Spleen (tissue), 11 donors: ENCODE data around the gene PDIA5. TPM values are rescaled to one million over a fixed set of nuclear protein-coding genes. Genes with fewer than 3 reads are reported as not detected.

Experiments
- DNase-seq: peaks from one replicate; pipeline ENCODE4 v3.0.0-alpha.2; 2020
- H3K27ac ChIP-seq, 8 donors: fragments of 200-600 bp; sonication (generic) in 7 of 8; 1 replicate in 4 of 8; 2 replicates in 4 of 8; pipeline versions ENCODE4 v1.5.0 to v1.8.0; 2016 to 2021; ENCODE audit warnings: inconsistent platforms in 4 of 8, mild to moderate bottlenecking in 4 of 8, moderate library complexity in 1 of 8
- H3K27me3 ChIP-seq, 7 donors: fragments of 200-600 bp; sonication (generic) in 6 of 7; replicated peaks in 1 of 7; 1 replicate in 4 of 7; 2 replicates in 3 of 7; pipeline versions ENCODE4 v1.5.0 to v1.8.0; 2016 to 2021; ENCODE audit warnings: inconsistent platforms in 3 of 7, mild to moderate bottlenecking in 1 of 7
- H3K36me3 ChIP-seq, 6 donors: fragments of 200-600 bp; sonication (generic) in 5 of 6; 1 replicate in 4 of 6; 2 replicates in 2 of 6; pipeline versions ENCODE4 v1.5.0 to v1.8.0; 2016 to 2021; ENCODE audit warnings: inconsistent platforms in 2 of 6
- H3K4me1 ChIP-seq, 6 donors: fragments of 200-600 bp; sonication (generic) in 5 of 6; 1 replicate in 3 of 6; 2 replicates in 3 of 6; pipeline versions ENCODE4 v1.5.0 to v1.8.0; 2016 to 2021; ENCODE audit warnings: inconsistent platforms in 3 of 6
- H3K4me3 ChIP-seq, 8 donors: fragments of 200-600 bp; sonication (generic) in 7 of 8; 1 replicate in 4 of 8; 2 replicates in 4 of 8; pipeline versions ENCODE4 v1.5.0 to v1.8.0; 2016 to 2021; ENCODE audit warnings: inconsistent platforms in 4 of 8, mild to moderate bottlenecking in 4 of 8, moderate library complexity in 2 of 8
- H3K9me3 ChIP-seq, 8 donors: fragments of 200-600 bp; sonication (generic) in 7 of 8; 1 replicate in 4 of 8; 2 replicates in 4 of 8; pipeline versions ENCODE4 v1.5.0 to v1.8.0; 2016 to 2021; ENCODE audit warnings: inconsistent platforms in 4 of 8
- CTCF ChIP-seq, 11 experiments: fragments of 200-600 bp in 7 of 11; fragments of 450-650 bp in 4 of 11; sonication (generic) in 4 of 11; IDR thresholded peaks in 8 of 11; conservative IDR thresholded peaks in 3 of 11; 1 replicate in 7 of 11; 2 replicates in 4 of 11; pipeline versions ENCODE4 v1.4.0 to v1.8.0; 2016 to 2021; ENCODE audit warnings: antibody characterized with exemption in 11 of 11, inconsistent platforms in 4 of 11, mild to moderate bottlenecking in 1 of 11
- POLR2A ChIP-seq, 3 donors: fragments of 450-650 bp; IDR thresholded peaks; one replicate each; pipeline ENCODE4 v1.5.1; 2017; ENCODE audit warnings: antibody characterized with exemption in 3 of 3, mild to moderate bottlenecking in 1 of 3
- POLR2AphosphoS5 ChIP-seq, 3 donors: sonication (generic); formaldehyde crosslinking; IDR thresholded peaks; one replicate each; pipeline ENCODE4 v1.5.1; 2017; ENCODE audit warnings: antibody characterized with exemption in 3 of 3
- WGBS, 5 donors: extraction: QIAGEN DNeasy Blood & Tissue Kit in 3 of 5; methylation state at CpG; one replicate each; pipeline versions ENCODE4 v1.1.5 to v1.1.7; 2013 to 2018; 5-methylcytosine and 5-hydroxymethylcytosine counted together
- intact Hi-C: fragments of 100-400 bp; cut with DNase I; formaldehyde crosslinking; loops from one replicate; pipeline ENCODE4 v1.15.0; 2023; ENCODE audit warnings: low total_unique reads
- polyA plus RNA-seq, 3 donors: library from polyadenylated mRNA; stranded (reverse); fragments of 200-250 nt; gene quantifications; one replicate each; pipeline ENCODE4 v1.2.1, GENCODE V29; 2013
- total RNA-seq, 7 donors: library from RNA; depleted of rRNA in 3 of 7; stranded (reverse); fragments of >200 nt in 3 of 7; fragmentation: NEBNext Ultra II Directional in 4 of 7; extraction: Animal tissue kit (Norgen Biotek cat#: 25700) in 4 of 7; gene quantifications; one replicate each; pipeline versions ENCODE4 v1.1.0 to v1.2.1, GENCODE V29; 2016 to 2021
- donor health status: healthy with polysubstance abuse.
- donor health status: DM: no; HTN: no; CAD: no; lungs with moderate emphysema.
- donor health status: DM: no; HTN: no; CAD: no.
- donor health status: Bipolar disorder and iron deficiency.
- donor health status: healthy.
- donor health status: DM: no; HTN: no; CAD: no.
- donor health status: DM: yes; HTN: yes; CAD: no.

The PDIA5 gene
- total and polyA plus RNA-seq, 10 donors = 5.8 to 30.2 (median 19.7) TPM

- Histone ChIP-seq H3K4me3 (no peak overlapping the region), H3K9me3 (no peaks in the 10 kb centered on the region), H3K27me3 (no peaks in the 10 kb centered on the region), H3K36me3 (no peaks in the 10 kb centered on the region), H3K27ac (no peak overlapping the region), H3K4me1 (peaks cover 0 to 15% (median 9%) of the 10 kb centered on the region in 6 donors)
- DNase-seq = no peak
- no peak for TF ChIP-seq POLR2AphosphoS5 (IDR thresholded peaks at IDR 0.05)
- no peak for TF ChIP-seq POLR2A (IDR thresholded peaks at IDR 0.05)
- no peak for TF ChIP-seq CTCF (IDR thresholded peaks at IDR 0.05 in 8 of 11, conservative IDR thresholded peaks at IDR 0.05 in 3 of 11)
- WGBS, 5 donors = 84 to 100% (median 100%) methylated on average over 2 of the region's 2 CpGs
- intact Hi-C loops = no loop called here
Measured at GRCh38 chr3:123050666-123051065, 16.2 kb upstream of the PDIA5 start.

GRCh38 chr3:123053107-123053506 is 13.7 kb upstream of the PDIA5 start:
- intact Hi-C loops = no loop called here
- H3K4me1 ChIP-seq = peaks cover 0 to 7% (median 3%) of the 10 kb centered on the region in 6 donors
- TF ChIP-seq POLR2A (IDR thresholded peaks at IDR 0.05) (no peak), CTCF (IDR thresholded peaks at IDR 0.05 in 8 of 11, conservative IDR thresholded peaks at IDR 0.05 in 3 of 11) (no peak), POLR2AphosphoS5 (IDR thresholded peaks at IDR 0.05) (no peak)
- H3K4me3 ChIP-seq = no peak overlapping the region
- WGBS, 5 donors = 71 to 91% (median 75%) methylated on average over 2 of the region's 2 CpGs
- H3K27me3 ChIP-seq = no peaks in the 10 kb centered on the region
- H3K36me3 ChIP-seq = no peaks in the 10 kb centered on the region
- H3K27ac ChIP-seq = no peak overlapping the region
- no peak for DNase-seq
- H3K9me3 ChIP-seq = no peaks in the 10 kb centered on the region

GRCh38 chr3:123054109-123054778 is 12.6 kb upstream of the PDIA5 start:
- Histone ChIP-seq H3K36me3 (no peaks in the 10 kb centered on the region), H3K27me3 (no peaks in the 10 kb centered on the region), H3K9me3 (no peaks in the 10 kb centered on the region), H3K4me1 (no peaks in the 10 kb centered on the region), H3K4me3 (no peak overlapping the region), H3K27ac (no peak overlapping the region)
- DNase-seq = no peak
- intact Hi-C loops = no loop called here
- no peak for TF ChIP-seq POLR2AphosphoS5 (IDR thresholded peaks at IDR 0.05)
- no peak for TF ChIP-seq CTCF (IDR thresholded peaks at IDR 0.05 in 8 of 11, conservative IDR thresholded peaks at IDR 0.05 in 3 of 11)
- no peak for TF ChIP-seq POLR2A (IDR thresholded peaks at IDR 0.05)
- WGBS, 5 donors = 66 to 88% (median 83%) methylated on average over 5 of the region's 5 CpGs

- Histone ChIP-seq H3K4me3 (no peak overlapping the region), H3K27me3 (no peaks in the 10 kb centered on the region), H3K9me3 (no peaks in the 10 kb centered on the region), H3K27ac (no peak overlapping the region), H3K36me3 (no peaks in the 10 kb centered on the region), H3K4me1 (no peaks in the 10 kb centered on the region)
- TF ChIP-seq POLR2A (IDR thresholded peaks at IDR 0.05) (no peak), POLR2AphosphoS5 (IDR thresholded peaks at IDR 0.05) (no peak), CTCF (IDR thresholded peaks at IDR 0.05 in 8 of 11, conservative IDR thresholded peaks at IDR 0.05 in 3 of 11) (no peak)
- 87 to 92% (median 91%) methylated on average over 4 of the region's 4 CpGs for WGBS, 5 donors
- intact Hi-C loops = no loop called here
- no peak for DNase-seq
Measured at GRCh38 chr3:123054931-123055330, 11.9 kb upstream of the PDIA5 start.
